GM12801 (cell line): ENCODE measurements around the gene DMD.

Experiments
- TF ChIP-seq, protein P1 (sequence below): IDR thresholded peaks from one replicate; pipeline ENCODE4 v1.5.1; 2011; ENCODE audit warnings: control low read depth; ENCODE audit not compliant: insufficient read length; ENCODE audit errors: extremely low read depth

Gene DMD

DNA sequence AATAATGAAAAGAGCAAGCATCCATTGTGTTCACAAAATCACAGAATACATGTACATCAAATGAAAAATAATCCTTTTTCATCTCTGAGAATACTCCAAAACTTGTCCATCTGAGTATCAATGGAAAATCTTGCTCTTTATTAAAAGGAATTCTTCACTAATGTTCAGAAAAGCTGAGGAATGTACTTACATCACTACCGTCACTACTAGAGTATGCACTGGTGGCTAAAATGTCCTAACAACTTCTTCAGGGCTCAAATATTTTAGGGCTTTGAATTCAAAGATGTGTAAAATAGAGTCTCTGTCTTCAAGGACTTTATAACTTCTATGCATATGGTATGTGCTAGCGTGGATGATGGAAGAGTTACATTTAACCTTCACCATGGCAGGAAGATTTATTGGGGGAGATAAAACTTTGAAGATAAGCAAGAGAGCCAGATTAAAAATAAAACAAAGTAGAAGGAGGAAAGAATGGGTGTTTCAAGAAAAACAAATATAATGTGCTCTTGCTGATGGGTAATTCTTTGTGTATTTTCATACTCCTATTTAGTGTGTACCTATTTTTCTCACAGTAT, 55.1 kb downstream of the DMD start:
- TF ChIP-seq, protein P1, sequence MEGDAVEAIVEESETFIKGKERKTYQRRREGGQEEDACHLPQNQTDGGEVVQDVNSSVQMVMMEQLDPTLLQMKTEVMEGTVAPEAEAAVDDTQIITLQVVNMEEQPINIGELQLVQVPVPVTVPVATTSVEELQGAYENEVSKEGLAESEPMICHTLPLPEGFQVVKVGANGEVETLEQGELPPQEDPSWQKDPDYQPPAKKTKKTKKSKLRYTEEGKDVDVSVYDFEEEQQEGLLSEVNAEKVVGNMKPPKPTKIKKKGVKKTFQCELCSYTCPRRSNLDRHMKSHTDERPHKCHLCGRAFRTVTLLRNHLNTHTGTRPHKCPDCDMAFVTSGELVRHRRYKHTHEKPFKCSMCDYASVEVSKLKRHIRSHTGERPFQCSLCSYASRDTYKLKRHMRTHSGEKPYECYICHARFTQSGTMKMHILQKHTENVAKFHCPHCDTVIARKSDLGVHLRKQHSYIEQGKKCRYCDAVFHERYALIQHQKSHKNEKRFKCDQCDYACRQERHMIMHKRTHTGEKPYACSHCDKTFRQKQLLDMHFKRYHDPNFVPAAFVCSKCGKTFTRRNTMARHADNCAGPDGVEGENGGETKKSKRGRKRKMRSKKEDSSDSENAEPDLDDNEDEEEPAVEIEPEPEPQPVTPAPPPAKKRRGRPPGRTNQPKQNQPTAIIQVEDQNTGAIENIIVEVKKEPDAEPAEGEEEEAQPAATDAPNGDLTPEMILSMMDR, result no peak

DNA sequence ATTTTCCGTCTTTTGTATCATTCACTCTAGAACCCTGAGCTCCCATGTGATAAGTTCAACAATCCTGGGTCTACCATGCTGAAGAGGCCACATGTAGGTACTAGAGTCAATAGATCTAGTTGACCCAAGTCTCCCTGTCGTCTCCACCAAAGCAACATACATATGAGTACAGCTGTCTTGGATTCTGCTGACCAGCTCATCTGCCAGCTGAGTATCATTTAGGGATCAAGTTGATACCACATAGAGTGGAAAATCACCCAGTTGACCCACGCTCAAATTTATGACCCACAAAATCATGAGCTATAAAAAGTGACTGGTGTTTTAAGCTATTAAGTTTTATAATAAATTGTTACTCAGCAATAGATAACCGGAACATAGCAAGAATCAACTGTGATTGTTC, 61.8 kb downstream of the DMD start:
- TF ChIP-seq, protein P1, result no peak

DNA sequence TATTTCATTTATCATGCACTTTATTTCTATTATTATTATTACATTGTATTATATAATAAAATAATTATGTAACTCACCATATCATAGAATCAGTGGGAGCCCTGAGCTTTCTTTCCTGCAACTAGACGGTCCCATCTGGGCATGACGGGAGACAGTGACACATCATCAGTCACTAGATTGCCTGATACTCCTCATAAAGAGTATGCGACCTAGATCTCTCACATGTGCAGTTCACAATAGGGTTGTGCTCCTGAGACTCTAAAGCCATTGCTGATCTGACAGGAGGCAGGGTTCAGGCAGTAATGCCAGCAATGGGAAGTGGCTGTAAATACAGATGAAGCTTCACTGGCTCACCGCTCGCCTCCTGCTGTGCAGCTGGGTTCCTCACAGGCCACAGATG, 62.3 kb downstream of the DMD start:
- TF ChIP-seq, protein P1, result no peak

DNA sequence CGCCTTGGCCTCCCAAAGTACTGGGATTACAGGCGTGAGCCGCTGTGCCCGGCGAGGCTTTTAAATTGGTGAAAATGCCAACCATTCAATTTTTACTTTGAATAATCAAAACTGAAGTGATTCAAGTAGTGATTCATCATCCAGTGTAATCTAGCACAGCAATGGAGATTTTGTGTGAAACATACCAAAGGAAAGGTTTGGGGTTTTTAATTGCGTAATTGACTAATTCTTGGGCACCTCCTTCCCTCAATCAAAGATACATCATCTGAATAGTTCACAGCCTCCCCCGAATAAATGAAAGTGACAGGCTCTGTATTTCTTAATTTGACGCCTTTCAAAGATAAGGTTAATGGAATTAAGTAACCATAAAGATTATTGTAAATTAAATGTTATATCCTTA, 69.0 kb downstream of the DMD start:
- TF ChIP-seq, protein P1, result no peak

DNA sequence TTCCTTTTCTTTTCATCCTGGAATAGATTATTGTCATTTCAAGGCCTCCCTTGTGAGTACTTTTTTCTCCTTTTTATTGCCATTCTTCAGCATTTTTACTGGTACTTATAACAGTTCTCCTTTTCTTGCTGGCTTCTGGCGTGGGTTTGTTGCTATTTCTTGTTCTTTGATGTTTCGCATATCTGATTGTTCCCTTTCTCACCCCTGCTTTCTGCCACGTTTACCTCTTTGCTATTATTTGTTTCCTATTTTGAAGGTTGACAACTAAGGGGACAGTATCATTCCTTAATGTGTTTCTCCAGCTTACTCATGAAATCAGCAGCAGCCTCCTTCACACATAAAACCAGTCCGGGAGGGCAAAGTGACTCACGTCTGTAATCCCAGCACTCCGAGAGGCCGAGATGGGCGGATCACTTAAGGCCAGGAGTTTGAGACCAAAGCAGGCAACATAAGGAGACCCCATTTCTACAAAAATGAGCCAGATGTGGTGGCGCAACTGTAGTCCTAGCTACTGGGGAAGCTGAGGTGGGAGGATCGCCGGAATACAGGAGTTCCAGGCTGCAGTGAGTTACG, 72.6 kb downstream of the DMD start:
- TF ChIP-seq, protein P1, result no peak

DNA sequence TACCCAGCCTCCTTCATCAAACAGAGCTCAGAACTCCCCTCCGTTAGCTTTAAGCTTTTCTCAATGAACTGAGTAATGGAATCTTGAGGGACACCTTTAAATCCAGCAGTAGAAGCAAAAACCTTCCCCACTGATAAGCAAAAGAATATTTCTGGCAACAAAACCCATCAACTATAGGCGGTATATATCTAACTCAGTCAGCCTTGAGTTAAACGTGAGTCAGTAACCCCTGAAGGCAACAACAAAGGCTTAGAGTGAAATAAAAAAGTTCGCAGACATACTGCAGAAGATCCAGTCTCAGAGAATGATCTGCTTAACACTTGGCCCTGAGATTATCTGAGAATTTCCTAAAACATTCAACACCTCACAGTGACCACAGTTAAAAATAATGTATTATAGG, 77.2 kb downstream of the DMD start:
- TF ChIP-seq, protein P1, result no peak

DNA sequence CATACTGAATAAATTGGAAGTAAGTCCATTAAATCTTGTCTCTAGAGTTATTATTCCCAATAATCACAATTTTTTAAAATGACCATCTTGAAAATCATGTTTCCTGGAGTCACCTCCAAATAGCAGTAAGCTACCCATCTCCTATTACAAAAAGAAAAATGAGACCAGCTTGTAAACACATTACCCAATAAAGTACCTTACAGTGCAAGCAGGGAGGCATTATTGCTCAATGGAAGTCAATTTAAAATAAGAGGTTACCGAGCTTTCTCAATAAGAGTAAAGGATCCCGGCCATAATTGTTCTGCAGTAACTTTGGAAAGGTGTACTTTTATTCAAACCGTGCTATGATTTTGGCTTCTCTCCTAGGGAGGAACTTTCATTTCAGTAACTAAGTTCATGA, 78.0 kb downstream of the DMD start:
- TF ChIP-seq, protein P1, result no peak

DNA sequence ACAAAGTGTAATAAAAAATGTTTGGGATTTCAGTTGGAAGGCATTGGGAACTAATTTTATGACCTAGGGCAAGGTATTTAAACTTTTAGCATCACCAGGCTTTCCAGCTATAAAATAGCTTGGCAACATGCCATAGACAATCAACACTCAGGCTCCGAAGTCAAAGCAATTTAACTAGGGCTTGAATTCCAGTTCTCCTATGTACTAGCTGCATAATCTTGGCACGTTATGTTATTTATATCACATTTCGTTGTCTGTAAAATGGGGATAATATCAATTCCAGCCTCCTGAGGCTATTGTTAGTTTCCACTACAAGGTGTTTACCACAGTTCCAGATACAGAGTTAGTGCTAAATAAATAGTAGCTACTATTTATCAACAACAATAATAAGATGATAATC, 78.8 kb downstream of the DMD start:
- TF ChIP-seq, protein P1, result no peak
